H1 (cell line): ENCODE results near the gene CXCL9.

Source experiments
- EGR1 ChIP-seq: IDR thresholded peaks from 2 replicates; pipeline ENCODE4 v1.6.1; 2011; ENCODE audit warnings: low read depth, low read length, borderline replicate concordance
- EZH2 ChIP-seq: fragments of 200-600 bp; sonication (generic); IDR thresholded peaks from 2 replicates; pipeline ENCODE4 v1.7.1; 2012; ENCODE audit warnings: low read depth, mild to moderate bottlenecking, moderate library complexity, low read length, inconsistent platforms; ENCODE audit not compliant: severe bottlenecking
- POLR2A ChIP-seq, 2 experiments: IDR thresholded peaks; 1 replicate in 1 of 2; 2 replicates in 1 of 2; pipeline ENCODE4 v1.6.1; 2011; ENCODE audit warnings: low read depth in 2 of 2, low read length in 2 of 2, mild to moderate bottlenecking in 2 of 2; ENCODE audit errors: control extremely low read depth in 1 of 2
- RAD21 ChIP-seq, 2 experiments: IDR thresholded peaks in 1 of 2; conservative IDR thresholded peaks in 1 of 2; 2 replicates each; pipeline ENCODE4 v1.6.1; 2011; ENCODE audit warnings: low read depth in 2 of 2, low read length in 2 of 2, improper control_type of control experiment in 1 of 2, inconsistent platforms in 1 of 2, mild to moderate bottlenecking in 1 of 2, moderate library complexity in 1 of 2
- RXRA ChIP-seq: IDR thresholded peaks from 2 replicates; pipeline ENCODE4 v1.6.1; 2011; ENCODE audit warnings: low read depth, mild to moderate bottlenecking, low read length, moderate library complexity; ENCODE audit not compliant: insufficient read depth
- SP2 ChIP-seq: IDR thresholded peaks from 2 replicates; pipeline ENCODE4 v1.6.1; 2012; ENCODE audit warnings: mild to moderate bottlenecking, low read length, inconsistent platforms
- TEAD4 ChIP-seq: IDR thresholded peaks from 2 replicates; pipeline ENCODE4 v1.6.1; 2012; ENCODE audit warnings: low read depth, low read length, inconsistent platforms, mixed read lengths
- YY1 ChIP-seq: IDR thresholded peaks from 2 replicates; pipeline ENCODE4 v1.6.1; 2011; ENCODE audit warnings: low read depth, mild to moderate bottlenecking, low read length
- TF ChIP-seq, protein P1 (sequence below), 3 experiments: IDR thresholded peaks; 1 replicate in 2 of 3; 2 replicates in 1 of 3; pipeline versions ENCODE4 v1.5.1 to v1.6.1; 2011; ENCODE audit warnings: low read length in 3 of 3, mild to moderate bottlenecking in 3 of 3, inconsistent platforms in 2 of 3, low read depth in 1 of 3, moderate library complexity in 1 of 3; ENCODE audit not compliant: insufficient read depth in 1 of 3; ENCODE audit errors: control extremely low read depth in 1 of 3
- TF ChIP-seq, protein P2 (sequence below): IDR thresholded peaks from 2 replicates; pipeline ENCODE4 v1.6.1; 2011; ENCODE audit warnings: low read length, improper control_type of control experiment
- TF ChIP-seq, protein P3 (sequence below): IDR thresholded peaks from 2 replicates; pipeline ENCODE4 v1.6.1; 2012; ENCODE audit warnings: inconsistent platforms

- TF ChIP-seq, protein P1, sequence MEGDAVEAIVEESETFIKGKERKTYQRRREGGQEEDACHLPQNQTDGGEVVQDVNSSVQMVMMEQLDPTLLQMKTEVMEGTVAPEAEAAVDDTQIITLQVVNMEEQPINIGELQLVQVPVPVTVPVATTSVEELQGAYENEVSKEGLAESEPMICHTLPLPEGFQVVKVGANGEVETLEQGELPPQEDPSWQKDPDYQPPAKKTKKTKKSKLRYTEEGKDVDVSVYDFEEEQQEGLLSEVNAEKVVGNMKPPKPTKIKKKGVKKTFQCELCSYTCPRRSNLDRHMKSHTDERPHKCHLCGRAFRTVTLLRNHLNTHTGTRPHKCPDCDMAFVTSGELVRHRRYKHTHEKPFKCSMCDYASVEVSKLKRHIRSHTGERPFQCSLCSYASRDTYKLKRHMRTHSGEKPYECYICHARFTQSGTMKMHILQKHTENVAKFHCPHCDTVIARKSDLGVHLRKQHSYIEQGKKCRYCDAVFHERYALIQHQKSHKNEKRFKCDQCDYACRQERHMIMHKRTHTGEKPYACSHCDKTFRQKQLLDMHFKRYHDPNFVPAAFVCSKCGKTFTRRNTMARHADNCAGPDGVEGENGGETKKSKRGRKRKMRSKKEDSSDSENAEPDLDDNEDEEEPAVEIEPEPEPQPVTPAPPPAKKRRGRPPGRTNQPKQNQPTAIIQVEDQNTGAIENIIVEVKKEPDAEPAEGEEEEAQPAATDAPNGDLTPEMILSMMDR (IDR thresholded peaks at IDR 0.05; ENCODE audit: control extremely low read depth in 1 of 3, insufficient read depth in 1 of 3, low read depth in 1 of 3, low read length in 3 of 3) = no peak
- TF ChIP-seq EGR1 (no peak), RXRA (no peak), RAD21 (IDR thresholded peaks at IDR 0.05 in 1 of 2, conservative IDR thresholded peaks at IDR 0.05 in 1 of 2; ENCODE audit: low read depth in 2 of 2, low read length in 2 of 2) (no peak), YY1 (no peak), EZH2 (no peak), POLR2A (IDR thresholded peaks at IDR 0.05; ENCODE audit: control extremely low read depth in 1 of 2, low read depth in 2 of 2, low read length in 2 of 2) (no peak), TEAD4 (no peak), SP2 (no peak)
- TF ChIP-seq, protein P2, sequence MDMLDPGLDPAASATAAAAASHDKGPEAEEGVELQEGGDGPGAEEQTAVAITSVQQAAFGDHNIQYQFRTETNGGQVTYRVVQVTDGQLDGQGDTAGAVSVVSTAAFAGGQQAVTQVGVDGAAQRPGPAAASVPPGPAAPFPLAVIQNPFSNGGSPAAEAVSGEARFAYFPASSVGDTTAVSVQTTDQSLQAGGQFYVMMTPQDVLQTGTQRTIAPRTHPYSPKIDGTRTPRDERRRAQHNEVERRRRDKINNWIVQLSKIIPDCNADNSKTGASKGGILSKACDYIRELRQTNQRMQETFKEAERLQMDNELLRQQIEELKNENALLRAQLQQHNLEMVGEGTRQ = no peak
- TF ChIP-seq, protein P3, sequence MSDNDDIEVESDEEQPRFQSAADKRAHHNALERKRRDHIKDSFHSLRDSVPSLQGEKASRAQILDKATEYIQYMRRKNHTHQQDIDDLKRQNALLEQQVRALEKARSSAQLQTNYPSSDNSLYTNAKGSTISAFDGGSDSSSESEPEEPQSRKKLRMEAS = no peak
Observed at GRCh38 chr4:76007089-76007862, at the start of gene CXCL9.
